Left colon (tissue), 2 donors: ENCODE measurements around the gene IP6K3. TPM values are rescaled to one million over a fixed set of nuclear protein-coding genes. Genes with fewer than 3 reads are reported as not detected.

Experiments
- ATAC-seq: fragments of 200-7000 bp; cut with Tn5 transposase; one replicate; pipeline ENCODE4 v1.9.1; 2020; ENCODE audit warnings: mild to moderate bottlenecking, moderate library complexity
- DNase-seq, 2 donors: peaks; one replicate each; pipeline ENCODE4 v3.0.0-alpha.2; 2020
- intact Hi-C, 2 donors: fragments of 100-400 bp; cut with DNase I in 1 of 2; cut with micrococcal nuclease in 1 of 2; formaldehyde crosslinking; loops; one replicate each; pipeline versions ENCODE4 v1.11.2 to v1.14.0; 2022; cut with DNase I, micrococcal nuclease
- total RNA-seq, 2 donors: library from RNA; stranded (reverse); fragmentation: NEBNext Ultra II Directional; extraction: Animal tissue kit (Norgen Biotek cat#: 25700); gene quantifications; one replicate each; pipeline ENCODE4 v1.2.1, GENCODE V29; 2021
- donor health status: DM: no; HTN: no; CAD: no.
- donor health status: DM: yes; HTN: yes; CAD: no.

The IP6K3 gene
- total RNA-seq, 2 donors from 2014 or later, result 0.45 to 2.4 TPM

- DNase-seq, result no peak
- intact Hi-C loops, result no loop called here
- ATAC-seq, result no peak
These were observed 2.1 kb upstream of the IP6K3 start for GRCh38 chr6:33748841-33749240.

- intact Hi-C loops, result no loop called here
- ATAC-seq (no peak), DNase-seq (no peak)
These were observed 1.1 kb upstream of the IP6K3 start for GRCh38 chr6:33747823-33748222.

- peak in 1 of 2 donors; percentile 83 for DNase-seq
- no peak for ATAC-seq
- intact Hi-C loops, result no loop called here
These were observed 587 bp downstream of the IP6K3 start for GRCh38 chr6:33746036-33746600.

DNA sequence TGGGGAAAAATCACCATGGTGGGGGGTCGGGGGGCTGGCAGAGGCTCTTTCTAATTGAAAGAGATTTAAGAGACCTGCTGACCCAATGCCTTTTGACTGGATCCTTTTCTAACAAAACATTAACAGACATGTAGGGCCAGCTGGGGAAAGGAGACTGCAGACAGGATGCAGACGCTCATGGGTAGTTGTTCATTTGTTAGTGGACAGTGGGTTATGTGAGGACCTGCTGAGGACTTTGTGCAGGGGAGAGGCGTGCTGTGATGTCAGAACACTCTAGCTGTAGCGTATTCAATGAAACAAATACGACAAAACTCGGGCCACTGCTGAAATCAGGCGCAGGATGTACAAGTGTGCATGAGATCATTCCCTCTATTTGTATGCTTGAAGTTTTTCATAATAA is 1.2 kb downstream of the IP6K3 start:
- peak in 1 of 2 donors; percentile 62 for DNase-seq
- peak; percentile 7 for ATAC-seq
- intact Hi-C loops, result no loop called here

- DNase-seq (peak; percentile 76 to 89), ATAC-seq (peak; percentile 89)
- intact Hi-C loops, result no loop called here
These were observed 1.7 kb downstream of the IP6K3 start for GRCh38 chr6:33744895-33745546.

- intact Hi-C loops, result no loop called here
- ATAC-seq (peak; percentile 76), DNase-seq (peak; percentile 77 to 87)
These were observed 2.5 kb downstream of the IP6K3 start for GRCh38 chr6:33744001-33744848.

DNA sequence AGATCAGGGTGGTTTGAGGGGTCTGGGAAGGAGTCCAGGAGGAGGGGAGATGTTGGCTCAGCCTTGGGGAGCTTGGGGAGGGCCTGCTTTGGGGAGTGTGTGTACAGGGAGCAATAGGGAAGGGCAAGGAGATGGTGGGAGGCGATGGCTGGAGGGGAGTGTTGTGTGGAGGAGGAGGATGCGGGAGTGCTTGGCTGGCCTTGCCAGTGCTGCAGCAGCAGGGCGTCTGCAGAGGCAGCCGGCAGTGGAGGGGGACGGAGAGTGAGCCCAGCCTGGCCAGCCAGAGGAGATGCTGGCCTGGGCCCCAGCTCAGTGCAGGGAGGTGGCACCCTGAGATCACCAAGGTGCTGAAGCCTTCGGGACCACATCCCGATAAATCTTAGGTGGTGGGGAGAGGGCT is 3.9 kb downstream of the IP6K3 start:
- DNase-seq (no peak), ATAC-seq (no peak)
- intact Hi-C loops, result no loop called here

DNA sequence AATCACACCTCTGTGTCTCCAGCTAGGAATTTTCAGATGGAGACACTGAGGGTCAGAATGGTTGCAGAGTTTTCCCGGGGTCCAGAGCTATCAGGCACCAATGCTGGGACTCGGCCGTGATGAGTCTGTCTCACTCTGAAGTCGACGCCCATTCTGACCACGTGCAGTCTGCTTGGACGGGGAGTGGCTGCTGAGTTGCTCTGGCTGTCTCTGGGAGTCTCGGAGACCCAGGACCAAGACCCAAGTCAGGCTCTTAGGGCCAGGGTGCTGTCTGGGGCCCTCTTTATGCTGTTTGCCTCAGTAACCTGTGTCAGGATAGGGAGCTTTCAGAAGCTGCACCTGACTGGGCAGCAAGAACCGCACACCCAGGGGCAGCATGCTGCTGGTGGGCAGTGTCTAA is 4.6 kb downstream of the IP6K3 start:
- DNase-seq, result no peak
- ATAC-seq, result no peak
- intact Hi-C loops, result no loop called here

GRCh38 chr6:33740794-33741193 is 5.9 kb downstream of the IP6K3 start:
- DNase-seq (no peak), ATAC-seq (no peak)
- intact Hi-C loops, result no loop called here

GRCh38 chr6:33740204-33740608 is 6.5 kb downstream of the IP6K3 start:
- intact Hi-C loops, result no loop called here
- ATAC-seq (no peak), DNase-seq (no peak)

GRCh38 chr6:33739571-33739970 is 7.1 kb downstream of the IP6K3 start:
- ATAC-seq (no peak), DNase-seq (no peak)
- intact Hi-C loops, result no loop called here

DNA sequence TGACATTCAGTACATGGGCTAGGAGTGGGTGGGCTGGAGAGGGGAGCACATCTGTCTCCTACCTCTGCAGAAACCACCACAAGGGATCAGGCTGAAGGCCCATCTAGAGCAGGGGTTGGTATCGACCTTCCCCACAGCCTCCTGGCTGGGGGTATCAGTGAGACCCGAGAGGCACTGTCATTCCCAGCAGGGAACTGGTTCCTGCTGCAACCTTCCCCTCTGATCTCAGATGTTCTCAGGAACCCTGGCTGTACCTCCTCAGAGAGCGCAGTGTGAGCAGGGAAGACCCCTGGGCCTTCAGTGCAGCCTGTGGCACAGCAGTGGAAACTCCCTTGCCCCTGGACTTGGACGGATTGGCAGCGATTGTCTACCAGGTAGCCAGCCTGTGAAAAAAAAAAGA is 7.8 kb downstream of the IP6K3 start:
- ATAC-seq, result no peak
- intact Hi-C loops, result no loop called here
- DNase-seq, result no peak

GRCh38 chr6:33738153-33738552 is 8.6 kb downstream of the IP6K3 start:
- ATAC-seq, result peak; percentile 93
- intact Hi-C loops, result no loop called here
- DNase-seq, result peak in 1 of 2 donors; percentile 44

- DNase-seq, result no peak
- intact Hi-C loops, result no loop called here
- ATAC-seq, result no peak
These were observed 9.3 kb downstream of the IP6K3 start for GRCh38 chr6:33737267-33738026.

DNA sequence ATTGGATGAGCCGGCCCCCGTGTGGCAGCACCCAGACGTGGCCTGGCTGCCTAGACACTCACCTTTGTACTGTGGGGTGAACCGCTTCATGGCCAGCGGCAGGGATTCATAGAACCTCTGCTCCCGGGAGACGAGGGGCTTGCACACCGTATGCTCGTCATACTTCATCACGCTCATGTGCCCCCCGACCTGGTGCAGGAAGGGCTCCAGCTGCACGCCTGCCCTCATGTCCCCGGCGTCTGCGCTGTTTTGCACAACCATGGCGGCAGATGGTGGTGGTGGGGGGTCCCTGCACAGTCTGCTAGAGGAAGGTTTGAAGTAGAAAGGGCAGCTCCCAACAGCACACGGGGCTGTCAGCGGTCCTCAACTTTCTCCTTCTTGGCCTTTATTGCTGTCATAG is 11.5 kb downstream of the IP6K3 start:
- intact Hi-C loops, result no loop called here
- DNase-seq (no peak), ATAC-seq (no peak)

DNA sequence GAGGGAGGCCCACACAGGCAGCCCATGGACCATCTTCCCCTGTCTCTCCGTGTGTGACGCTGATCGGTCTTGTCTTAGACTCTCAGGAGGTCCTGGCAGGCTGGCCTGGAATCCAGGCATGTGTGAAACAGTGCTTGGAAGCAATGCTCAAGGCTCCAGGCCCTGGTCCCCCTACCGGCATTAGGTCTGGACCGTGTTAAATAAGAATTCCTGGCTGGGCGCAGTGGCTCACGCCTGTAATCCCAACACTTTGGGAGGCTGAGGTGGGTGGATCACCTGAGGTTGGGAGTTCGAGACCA is 13.0 kb downstream of the IP6K3 start:
- DNase-seq (no peak), ATAC-seq (no peak)
- intact Hi-C loops, result no loop called here

DNA sequence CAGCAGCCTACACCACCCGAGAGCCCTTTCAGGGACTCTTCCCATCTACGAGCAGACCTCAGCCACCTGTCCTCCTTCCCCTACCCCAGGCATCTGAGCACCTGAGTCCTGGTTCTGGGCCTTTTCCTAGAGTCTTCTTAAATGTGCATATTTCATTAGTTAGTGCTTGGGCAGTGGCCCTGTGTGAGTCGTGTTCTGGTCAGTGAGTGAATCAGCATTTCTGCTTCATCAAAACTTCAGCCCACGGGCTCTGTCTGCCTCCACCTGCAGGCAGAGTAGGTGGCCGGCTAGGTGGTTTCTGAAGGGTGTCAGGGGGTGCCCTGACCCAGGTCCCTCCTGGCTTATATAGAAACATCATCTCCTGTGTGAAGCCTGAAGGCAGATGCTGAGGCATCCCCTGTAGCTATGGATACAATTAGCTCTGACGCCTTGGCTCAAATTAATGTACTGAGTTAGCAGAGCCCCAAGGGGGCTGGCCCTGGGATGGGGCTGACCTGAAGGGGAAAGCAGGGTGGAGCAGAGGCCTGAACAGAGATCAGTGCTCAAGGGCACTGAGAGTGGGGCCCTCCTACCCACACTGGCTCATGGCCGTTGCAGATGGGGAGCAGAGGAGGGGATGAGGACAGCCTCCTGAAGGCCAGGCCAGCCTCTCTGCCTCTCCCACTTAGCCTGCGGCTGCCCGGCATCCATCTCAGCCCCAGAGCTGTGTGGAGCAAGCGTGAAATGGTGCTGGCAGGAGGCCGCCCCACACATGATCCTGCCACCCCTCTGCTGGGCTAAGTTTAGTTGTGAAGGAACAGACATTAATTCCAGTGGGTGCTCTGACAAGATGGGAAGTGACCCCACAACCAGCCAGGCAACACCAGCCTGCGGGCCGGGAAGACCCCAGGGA is 13.6 kb downstream of the IP6K3 start:
- intact Hi-C loops, result no loop called here
- ATAC-seq, result no peak
- DNase-seq, result no peak

GRCh38 chr6:33732385-33732784 is 14.3 kb downstream of the IP6K3 start:
- no peak for DNase-seq
- no peak for ATAC-seq
- intact Hi-C loops, result no loop called here
